Transverse colon (tissue), 4 donors: ENCODE data around the gene TCF7L2. TPM values are rescaled to one million over a fixed set of nuclear protein-coding genes. Genes with fewer than 3 reads are reported as not detected.
A peak's percentile ranks its signal among the peaks of the same experiment; 100 is the strongest.
"Not testable (repeated sequence)": the region's sequence is repeated elsewhere in the genome, so short reads cannot be mapped to it uniquely, and the experiment has no call there.

ENCODE experiments used
- DNase-seq: peaks from one replicate; pipeline ENCODE4 v3.0.0-alpha.2; 2019
- H3K27ac ChIP-seq, 4 donors: fragments of 200-600 bp; sonication (generic); 2 replicates each; pipeline ENCODE4 v1.5.1; 2016 to 2018; ENCODE audit warnings: inconsistent platforms in 4 of 4
- H3K27me3 ChIP-seq: fragments of 200-600 bp; sonication (generic); 2 replicates; pipeline ENCODE4 v1.5.1; 2017; ENCODE audit warnings: inconsistent platforms
- H3K36me3 ChIP-seq, 4 donors: fragments of 200-600 bp; sonication (generic); 2 replicates each; pipeline ENCODE4 v1.5.1; 2017 to 2019; ENCODE audit warnings: inconsistent platforms in 4 of 4
- H3K4me1 ChIP-seq, 4 donors: fragments of 200-600 bp; sonication (generic); 2 replicates each; pipeline ENCODE4 v1.5.1; 2017 to 2020; ENCODE audit warnings: inconsistent platforms in 4 of 4
- H3K4me3 ChIP-seq, 4 donors: fragments of 200-600 bp; sonication (generic); 1 replicate in 1 of 4; 2 replicates in 3 of 4; pipeline versions ENCODE4 v1.5.1 to v1.6.1; 2017 to 2019; ENCODE audit warnings: inconsistent platforms in 4 of 4
- H3K9me3 ChIP-seq, 2 donors: fragments of 200-600 bp; sonication (generic); 2 replicates each; pipeline ENCODE4 v1.5.1; 2017 to 2019; ENCODE audit warnings: inconsistent platforms in 2 of 2
- EP300 ChIP-seq: sonication (generic); formaldehyde crosslinking; IDR thresholded peaks from one replicate; pipeline ENCODE4 v1.6.1; 2017; ENCODE audit warnings: antibody characterized with exemption, low read depth
- POLR2A ChIP-seq: fragments of 450-650 bp; IDR thresholded peaks from one replicate; pipeline ENCODE4 v1.6.1; 2016; ENCODE audit warnings: antibody characterized with exemption, mild to moderate bottlenecking, moderate library complexity
- POLR2AphosphoS5 ChIP-seq, 3 donors: sonication (generic); formaldehyde crosslinking; IDR thresholded peaks; one replicate each; pipeline ENCODE4 v1.6.1; 2016; ENCODE audit warnings: antibody characterized with exemption in 3 of 3
- WGBS, 2 donors: methylation state at CpG; one replicate each; pipeline ENCODE4 v1.1.5; 2018; ENCODE audit warnings: low coverage in 1 of 2; 5-methylcytosine and 5-hydroxymethylcytosine counted together
- in situ Hi-C, 4 donors: fragments of 200-750 bp; cut with MboI; loops; one replicate each; pipeline versions ENCODE4 v1.15.0 to v1.15.1; 2017; ENCODE audit warnings: low sequenced_read_pairs in 3 of 4, low pct_ligation_motif_present in 1 of 4, low pct_unique_long_range_greater_than_20kb in 1 of 4
- intact Hi-C: fragments of 100-400 bp; cut with DNase I; formaldehyde crosslinking; loops from one replicate; pipeline ENCODE4 v1.15.1; 2023; ENCODE audit warnings: low total_unique reads
- total RNA-seq, 4 donors: library from RNA; depleted of rRNA; stranded (reverse); fragments of >200 nt; gene quantifications; one replicate each; pipeline ENCODE4 v1.1.0, GENCODE V29; 2016
- TF ChIP-seq, protein P1 (sequence below), 5 experiments: fragments of 200-600 bp in 3 of 5; fragments of 450-650 bp in 2 of 5; sonication (generic) in 3 of 5; IDR thresholded peaks; 1 replicate in 2 of 5; 2 replicates in 3 of 5; pipeline ENCODE4 v1.5.1; 2016 to 2017; ENCODE audit warnings: antibody characterized with exemption in 5 of 5, inconsistent platforms in 3 of 5, mild to moderate bottlenecking in 2 of 5, moderate library complexity in 1 of 5

The TCF7L2 gene
- total RNA-seq, 4 donors from 2014 or later: 84.6 to 249 (median 137) TPM

DNA sequence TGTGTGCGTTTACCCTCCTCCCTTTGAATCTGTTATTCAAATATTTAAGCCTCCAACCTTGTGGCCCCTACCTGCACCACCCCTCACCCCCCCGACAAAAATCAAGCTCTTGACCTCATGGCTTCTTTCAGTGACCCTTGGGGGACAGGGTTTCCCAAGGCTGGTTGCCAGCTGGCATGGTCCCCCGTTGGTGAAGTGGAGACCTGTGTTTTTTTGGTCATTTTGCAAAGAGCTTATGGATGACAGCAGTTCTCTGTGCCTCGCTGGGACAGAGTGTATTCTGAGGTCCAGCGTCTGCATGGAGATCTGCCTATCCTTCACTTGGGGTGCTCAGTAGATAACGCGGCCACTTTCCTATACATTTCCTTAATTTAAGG is 111.0 kb downstream of the TCF7L2 start:
- 79 to 100% methylated on average over 1 to 7 of the region's 7 CpGs for WGBS, 2 donors
- no peak for DNase-seq
- intact Hi-C loops (loop anchor here (10.0 kb wide), 1 partner anchor 106 kb away; the partner anchor contains the start of gene TCF7L2), in situ Hi-C loops (no loop called here)
- H3K4me3 ChIP-seq: no peak overlapping the region
- peaks cover 42 to 84% (median 48%) of the 10 kb centered on the region in 4 donors for H3K4me1 ChIP-seq
- H3K36me3 ChIP-seq: no peaks in the 10 kb centered on the region
- peak overlapping the region; percentile 81 to 86 (median 84) for H3K27ac ChIP-seq
- no peaks in the 10 kb centered on the region for H3K27me3 ChIP-seq
- TF ChIP-seq POLR2AphosphoS5 (IDR thresholded peaks at IDR 0.05): no peak
- no peak for TF ChIP-seq EP300
- TF ChIP-seq POLR2A: no peak
- TF ChIP-seq, protein P1, sequence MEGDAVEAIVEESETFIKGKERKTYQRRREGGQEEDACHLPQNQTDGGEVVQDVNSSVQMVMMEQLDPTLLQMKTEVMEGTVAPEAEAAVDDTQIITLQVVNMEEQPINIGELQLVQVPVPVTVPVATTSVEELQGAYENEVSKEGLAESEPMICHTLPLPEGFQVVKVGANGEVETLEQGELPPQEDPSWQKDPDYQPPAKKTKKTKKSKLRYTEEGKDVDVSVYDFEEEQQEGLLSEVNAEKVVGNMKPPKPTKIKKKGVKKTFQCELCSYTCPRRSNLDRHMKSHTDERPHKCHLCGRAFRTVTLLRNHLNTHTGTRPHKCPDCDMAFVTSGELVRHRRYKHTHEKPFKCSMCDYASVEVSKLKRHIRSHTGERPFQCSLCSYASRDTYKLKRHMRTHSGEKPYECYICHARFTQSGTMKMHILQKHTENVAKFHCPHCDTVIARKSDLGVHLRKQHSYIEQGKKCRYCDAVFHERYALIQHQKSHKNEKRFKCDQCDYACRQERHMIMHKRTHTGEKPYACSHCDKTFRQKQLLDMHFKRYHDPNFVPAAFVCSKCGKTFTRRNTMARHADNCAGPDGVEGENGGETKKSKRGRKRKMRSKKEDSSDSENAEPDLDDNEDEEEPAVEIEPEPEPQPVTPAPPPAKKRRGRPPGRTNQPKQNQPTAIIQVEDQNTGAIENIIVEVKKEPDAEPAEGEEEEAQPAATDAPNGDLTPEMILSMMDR (IDR thresholded peaks at IDR 0.05): no peak
- no peaks in the 10 kb centered on the region for H3K9me3 ChIP-seq

- intact Hi-C loops (loop anchor here (10.0 kb wide), 1 partner anchor 107 kb away; the partner anchor contains the start of gene TCF7L2), in situ Hi-C loops (no loop called here)
- Histone ChIP-seq H3K27me3 (no peaks in the 10 kb centered on the region), H3K9me3 (no peaks in the 10 kb centered on the region), H3K27ac (peak overlapping the region; percentile 81 to 86 (median 84)), H3K4me3 (no peak overlapping the region), H3K36me3 (no peaks in the 10 kb centered on the region), H3K4me1 (peaks cover 42 to 80% (median 48%) of the 10 kb centered on the region in 4 donors)
- 80 to 89% methylated on average over 8 to 10 of the region's 10 CpGs for WGBS, 2 donors
- DNase-seq: no peak
- no peak for TF ChIP-seq POLR2A
- no peak for TF ChIP-seq EP300
- TF ChIP-seq, protein P1 (IDR thresholded peaks at IDR 0.05): no peak
- no peak for TF ChIP-seq POLR2AphosphoS5 (IDR thresholded peaks at IDR 0.05)
Observed at GRCh38 chr10:113061557-113061956, 111.5 kb downstream of the TCF7L2 start.

- H3K4me1 ChIP-seq: peaks cover 33 to 69% (median 40%) of the 10 kb centered on the region in 4 donors
- H3K4me3 ChIP-seq: no peak overlapping the region
- TF ChIP-seq, protein P1 (IDR thresholded peaks at IDR 0.05): no peak
- TF ChIP-seq EP300: no peak
- no peak for TF ChIP-seq POLR2AphosphoS5 (IDR thresholded peaks at IDR 0.05)
- TF ChIP-seq POLR2A: no peak
- 75 to 81% methylated on average over 9 to 14 of the region's 14 CpGs for WGBS, 2 donors
- DNase-seq: no peak
- in situ Hi-C loops (no loop called here), intact Hi-C loops (loop anchor here (10.0 kb wide), 1 partner anchor 109 kb away; the partner anchor contains the start of gene TCF7L2)
- no peaks in the 10 kb centered on the region for H3K9me3 ChIP-seq
- H3K27me3 ChIP-seq: no peaks in the 10 kb centered on the region
- no peak overlapping the region for H3K27ac ChIP-seq
- no peaks in the 10 kb centered on the region for H3K36me3 ChIP-seq
Observed at GRCh38 chr10:113063043-113063967, 113.3 kb downstream of the TCF7L2 start.

- in situ Hi-C loops (no loop called here), intact Hi-C loops (loop anchor here (10.0 kb wide), 1 partner anchor 109 kb away; the partner anchor contains the start of gene TCF7L2)
- Histone ChIP-seq H3K4me1 (peaks cover 27 to 62% (median 33%) of the 10 kb centered on the region in 4 donors), H3K4me3 (no peak overlapping the region), H3K27me3 (no peaks in the 10 kb centered on the region), H3K36me3 (no peaks in the 10 kb centered on the region), H3K9me3 (no peaks in the 10 kb centered on the region), H3K27ac (no peak overlapping the region)
- 76 to 84% methylated on average over 4 to 5 of the region's 5 CpGs for WGBS, 2 donors
- TF ChIP-seq, protein P1 (IDR thresholded peaks at IDR 0.05): no peak
- TF ChIP-seq POLR2AphosphoS5 (IDR thresholded peaks at IDR 0.05): no peak
- TF ChIP-seq POLR2A: no peak
- no peak for TF ChIP-seq EP300
- DNase-seq: no peak
Observed at GRCh38 chr10:113064039-113064438, 114.0 kb downstream of the TCF7L2 start.

GRCh38 chr10:113066120-113066519 is 116.1 kb downstream of the TCF7L2 start:
- H3K27me3 ChIP-seq, H3K27ac ChIP-seq, DNase-seq, in situ Hi-C loops, H3K4me3 ChIP-seq, H3K36me3 ChIP-seq, H3K9me3 ChIP-seq: not testable (repeated sequence)
- intact Hi-C loops: loop anchor here (10.0 kb wide), 1 partner anchor 111 kb away; the partner anchor contains the start of gene TCF7L2
- 93 to 95% methylated on average over 5 to 8 of the region's 8 CpGs for WGBS, 2 donors
- H3K4me1 ChIP-seq: peaks cover 7 to 47% (median 16%) of the 10 kb centered on the region in 4 donors
